ENCODE measurements around the gene CAMKK1.

GRCh38 chr17:3929764-3930163, 36.9 kb upstream of the CAMKK1 start:
- TF ChIP-seq, protein P1, sequence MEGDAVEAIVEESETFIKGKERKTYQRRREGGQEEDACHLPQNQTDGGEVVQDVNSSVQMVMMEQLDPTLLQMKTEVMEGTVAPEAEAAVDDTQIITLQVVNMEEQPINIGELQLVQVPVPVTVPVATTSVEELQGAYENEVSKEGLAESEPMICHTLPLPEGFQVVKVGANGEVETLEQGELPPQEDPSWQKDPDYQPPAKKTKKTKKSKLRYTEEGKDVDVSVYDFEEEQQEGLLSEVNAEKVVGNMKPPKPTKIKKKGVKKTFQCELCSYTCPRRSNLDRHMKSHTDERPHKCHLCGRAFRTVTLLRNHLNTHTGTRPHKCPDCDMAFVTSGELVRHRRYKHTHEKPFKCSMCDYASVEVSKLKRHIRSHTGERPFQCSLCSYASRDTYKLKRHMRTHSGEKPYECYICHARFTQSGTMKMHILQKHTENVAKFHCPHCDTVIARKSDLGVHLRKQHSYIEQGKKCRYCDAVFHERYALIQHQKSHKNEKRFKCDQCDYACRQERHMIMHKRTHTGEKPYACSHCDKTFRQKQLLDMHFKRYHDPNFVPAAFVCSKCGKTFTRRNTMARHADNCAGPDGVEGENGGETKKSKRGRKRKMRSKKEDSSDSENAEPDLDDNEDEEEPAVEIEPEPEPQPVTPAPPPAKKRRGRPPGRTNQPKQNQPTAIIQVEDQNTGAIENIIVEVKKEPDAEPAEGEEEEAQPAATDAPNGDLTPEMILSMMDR (conservative IDR thresholded peaks at IDR 0.05), result no peak
- TF ChIP-seq EZH2 (IDR thresholded peaks at IDR 0.05; ENCODE audit: low read depth), result no peak
